ENCODE measurements around the gene CFAP54.
A peak's percentile ranks its signal among the peaks of the same experiment; 100 is the strongest.
"Not testable (repeated sequence)": the region's sequence is repeated elsewhere in the genome, so short reads cannot be mapped to it uniquely, and the experiment has no call there.

CFAP54 gene

GRCh38 chr12:96514328-96514727, 25.0 kb downstream of the CFAP54 start:
- no peak for DNase-seq

DNA sequence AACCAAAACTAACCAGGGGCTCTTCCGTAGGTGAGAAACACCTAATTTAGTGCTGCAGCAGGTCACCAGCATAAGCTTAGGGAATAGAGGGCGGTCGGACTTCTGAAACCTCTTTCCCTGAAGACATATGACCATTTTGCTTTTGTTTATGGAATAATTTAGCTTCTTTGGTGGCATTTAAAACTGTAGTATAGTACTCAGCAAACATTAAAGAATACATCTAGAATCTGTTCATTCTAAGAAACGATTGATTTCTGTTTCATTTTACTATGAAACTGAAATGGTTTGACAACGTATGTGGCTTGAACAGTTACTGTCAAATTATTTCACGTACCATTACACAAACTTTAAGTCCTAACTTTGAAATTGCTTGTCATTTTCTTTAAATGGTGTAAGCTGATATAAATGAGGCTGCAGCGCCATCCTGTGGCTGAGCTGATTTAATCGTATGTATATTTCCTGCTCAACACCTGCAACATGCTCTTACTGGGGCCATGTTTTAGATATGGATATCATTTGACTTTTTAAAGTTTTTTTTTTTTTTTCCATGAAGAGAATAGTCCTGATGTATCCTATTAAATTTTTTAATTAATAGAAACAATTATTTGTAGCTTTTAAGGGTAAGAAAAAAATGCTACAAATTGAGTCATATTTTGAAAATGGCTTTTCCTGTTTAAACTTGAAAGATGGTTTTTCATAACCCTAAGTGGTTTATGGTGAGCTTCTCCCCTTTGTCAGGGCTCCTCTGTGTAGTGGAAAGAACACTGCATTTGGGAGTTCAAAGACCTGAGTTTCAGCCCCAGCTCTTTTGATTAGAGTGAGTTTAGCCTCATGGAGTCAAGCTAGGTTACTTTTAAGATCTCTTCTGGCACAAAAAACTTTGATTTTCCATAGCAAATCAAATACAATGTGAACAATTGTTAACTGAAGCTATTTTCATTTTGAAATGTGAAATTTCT, 27.4 kb downstream of the CFAP54 start:
- DNase-seq, result peak; percentile 90

GRCh38 chr12:96520767-96521166, 31.4 kb downstream of the CFAP54 start:
- DNase-seq, result no peak

GRCh38 chr12:96521895-96522682, 32.7 kb downstream of the CFAP54 start:
- DNase-seq, result no peak

DNA sequence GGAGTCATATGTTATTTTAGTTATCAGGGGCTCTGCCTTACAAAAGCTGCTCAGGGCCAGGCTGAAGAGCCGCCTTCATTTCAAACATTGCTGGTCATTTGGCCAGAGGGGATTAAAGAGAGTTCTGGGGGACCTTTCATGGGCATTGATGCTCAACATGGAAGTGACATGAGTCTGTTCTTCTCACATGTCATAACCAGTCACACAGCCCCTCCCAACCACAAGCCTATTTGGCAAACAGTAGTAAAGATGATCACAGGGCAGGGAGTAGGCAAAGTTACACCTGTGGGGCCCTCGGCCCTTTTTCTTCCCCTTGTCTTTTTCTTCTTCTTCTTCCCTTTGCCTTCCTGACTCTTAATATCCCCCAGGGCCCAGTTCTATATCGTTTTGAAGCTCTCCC, 33.3 kb downstream of the CFAP54 start:
- no peak for DNase-seq

- no peak for DNase-seq
Observed at GRCh38 chr12:96526110-96526509, 36.7 kb downstream of the CFAP54 start.

GRCh38 chr12:96529912-96530311, 40.5 kb downstream of the CFAP54 start:
- DNase-seq, result no peak

- DNase-seq, result no peak
Observed at GRCh38 chr12:96534339-96534738, 45.0 kb downstream of the CFAP54 start.

DNA sequence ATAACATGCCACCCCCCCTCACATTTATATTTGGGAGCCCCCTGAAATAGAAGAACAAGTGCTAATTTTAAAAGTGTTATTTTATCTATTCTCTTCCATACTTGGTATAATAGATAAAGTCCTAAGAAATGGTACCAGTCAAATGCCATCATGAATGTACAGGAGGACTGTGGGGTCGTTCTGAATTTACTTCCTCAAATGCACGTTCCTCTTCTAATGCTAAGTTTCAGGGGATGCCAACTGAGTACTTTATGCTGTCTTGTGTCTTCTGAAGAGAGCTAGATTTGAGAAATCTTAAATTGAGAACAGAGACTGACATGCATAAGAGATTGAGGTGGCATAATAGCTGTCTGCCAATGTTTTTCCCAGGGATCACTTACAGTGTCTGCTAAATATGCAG, 59.0 kb downstream of the CFAP54 start:
- no peak for DNase-seq

- no peak for DNase-seq
Observed at GRCh38 chr12:96549341-96549740, 60.0 kb downstream of the CFAP54 start.

DNA sequence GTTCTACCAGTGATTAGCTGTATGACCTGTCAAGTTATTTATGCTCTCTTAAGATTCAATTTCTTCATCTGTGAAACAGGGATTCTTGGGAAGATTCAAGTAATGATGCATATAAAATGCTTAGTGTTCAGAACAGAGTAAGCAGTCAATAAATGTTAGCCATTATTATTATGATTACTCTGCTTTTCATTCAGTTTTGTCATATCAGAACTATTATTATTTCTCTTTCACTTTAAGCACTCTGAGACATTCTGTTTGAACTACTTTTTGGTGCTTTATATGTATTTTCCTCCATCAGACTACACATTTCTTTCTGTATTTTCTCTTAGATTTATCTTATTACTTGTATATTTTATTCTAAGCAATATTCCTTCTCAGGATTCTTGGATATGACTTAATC, 81.2 kb downstream of the CFAP54 start:
- DNase-seq, result no peak

DNA sequence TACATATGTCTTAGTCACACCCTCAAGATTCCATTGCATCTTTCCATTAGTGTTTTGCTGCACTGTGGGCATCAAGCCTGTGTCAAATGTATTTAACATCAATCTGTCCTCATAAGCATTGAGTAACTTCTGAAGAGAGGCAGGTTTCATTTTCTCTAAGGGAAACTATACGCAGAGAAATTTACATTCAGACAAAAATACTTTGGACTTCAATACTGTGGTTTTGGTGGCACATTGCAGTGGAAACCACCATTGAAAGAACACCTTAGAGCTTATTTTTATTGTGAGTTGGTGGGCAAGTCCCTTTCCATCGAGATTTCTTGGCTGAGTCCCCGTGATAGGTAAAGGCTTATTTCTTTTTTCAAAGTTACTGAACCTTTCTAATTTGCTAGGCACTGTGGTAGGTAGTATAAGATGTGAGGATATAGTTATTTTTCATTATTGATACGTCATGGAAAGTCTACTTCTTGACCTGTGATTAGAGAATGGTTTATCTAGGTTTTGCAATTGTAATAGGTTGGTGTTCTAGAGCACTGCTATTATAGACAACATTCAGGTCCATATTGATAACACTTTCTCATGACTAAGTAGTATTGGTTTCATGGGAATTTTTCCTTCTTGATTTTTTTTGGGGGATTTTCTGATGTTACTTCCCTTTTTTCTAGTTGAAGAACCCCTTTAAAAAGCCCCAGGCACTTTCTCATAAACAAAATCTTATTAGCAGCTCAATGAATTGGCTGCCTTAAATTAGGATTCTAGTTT, 81.9 kb downstream of the CFAP54 start:
- DNase-seq, result no peak

GRCh38 chr12:96578526-96579125, 89.2 kb downstream of the CFAP54 start:
- DNase-seq, result no peak

- DNase-seq, result no peak
Observed at GRCh38 chr12:96585977-96586376, 96.6 kb downstream of the CFAP54 start.

DNA sequence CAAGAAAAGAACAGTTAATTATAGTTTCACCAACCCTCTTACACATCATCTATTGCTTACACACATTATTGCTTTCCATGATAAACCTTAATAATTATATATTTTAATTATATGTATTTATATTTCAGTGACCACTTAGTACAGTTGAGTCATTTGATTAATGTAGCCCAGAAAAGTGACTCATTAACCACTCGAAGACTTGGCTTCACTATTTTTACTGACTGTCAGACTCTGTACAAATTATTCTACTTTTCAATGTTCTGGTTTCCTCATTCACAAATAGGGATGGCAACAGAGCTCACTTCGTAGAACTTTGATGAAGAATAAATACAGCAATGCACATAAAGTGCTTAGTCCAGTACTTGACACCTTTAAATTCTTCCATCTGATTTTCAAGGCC, 98.3 kb downstream of the CFAP54 start:
- no peak for DNase-seq

DNA sequence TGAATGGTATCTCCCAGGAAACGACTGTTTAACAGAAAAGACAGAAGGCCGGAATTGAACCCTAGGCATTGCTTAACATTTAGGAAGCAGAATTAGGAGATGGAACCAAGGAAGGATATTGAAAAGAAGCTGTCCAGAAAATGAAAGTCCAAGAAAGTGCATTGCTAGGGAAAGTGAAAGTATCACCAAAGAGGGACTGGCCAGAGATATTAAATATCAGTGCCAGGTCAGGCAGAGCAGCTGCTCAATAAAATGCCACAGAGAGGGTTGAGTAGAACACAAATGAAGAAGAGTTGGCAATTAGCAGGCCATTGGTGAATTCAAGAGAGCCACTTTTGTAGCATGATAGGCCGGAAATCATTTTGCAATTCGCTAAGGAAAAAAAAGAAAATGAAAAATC, 101.6 kb downstream of the CFAP54 start:
- no peak for DNase-seq

GRCh38 chr12:96604374-96604773, 115.0 kb downstream of the CFAP54 start:
- not testable (repeated sequence) for DNase-seq

DNA sequence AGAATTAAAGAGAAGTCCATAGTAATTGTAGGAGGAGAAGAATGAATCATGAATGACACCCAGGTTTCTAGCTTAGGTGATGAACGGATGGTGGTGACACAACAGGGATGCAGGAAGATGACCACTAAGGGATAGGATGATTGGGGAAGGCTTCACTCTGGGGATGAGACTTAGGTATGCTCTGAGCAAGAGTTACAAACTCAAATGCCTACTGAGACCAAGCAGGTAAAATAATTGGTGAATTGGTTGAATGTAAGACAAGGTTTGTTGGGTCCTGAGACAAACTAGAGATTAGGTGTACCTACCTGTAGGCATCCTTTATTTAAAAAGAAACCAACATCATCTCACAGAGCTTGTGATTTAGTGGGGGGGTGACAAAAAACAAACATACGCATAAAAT, 116.3 kb downstream of the CFAP54 start:
- no peak for DNase-seq

DNA sequence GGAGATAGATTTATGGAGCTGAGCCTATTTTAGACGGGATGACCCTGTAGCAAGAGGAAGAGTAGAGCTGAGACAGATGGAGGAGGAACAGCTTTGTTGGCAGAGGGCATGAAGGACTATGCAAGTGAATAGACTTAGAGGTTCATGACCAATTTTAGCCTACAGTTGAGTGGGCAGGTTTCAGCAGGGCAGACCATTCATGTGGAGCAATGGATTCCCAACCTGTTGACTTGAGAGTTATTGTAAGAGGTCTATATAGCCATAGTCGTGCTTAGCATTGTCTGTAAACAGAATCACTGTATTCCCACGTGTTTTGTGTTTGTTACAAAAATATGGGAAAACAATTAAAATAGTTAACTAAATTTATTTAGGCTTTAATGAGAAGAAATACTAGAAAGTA, 116.8 kb downstream of the CFAP54 start:
- DNase-seq, result no peak

GRCh38 chr12:96606644-96607043, 117.3 kb downstream of the CFAP54 start:
- no peak for DNase-seq

DNA sequence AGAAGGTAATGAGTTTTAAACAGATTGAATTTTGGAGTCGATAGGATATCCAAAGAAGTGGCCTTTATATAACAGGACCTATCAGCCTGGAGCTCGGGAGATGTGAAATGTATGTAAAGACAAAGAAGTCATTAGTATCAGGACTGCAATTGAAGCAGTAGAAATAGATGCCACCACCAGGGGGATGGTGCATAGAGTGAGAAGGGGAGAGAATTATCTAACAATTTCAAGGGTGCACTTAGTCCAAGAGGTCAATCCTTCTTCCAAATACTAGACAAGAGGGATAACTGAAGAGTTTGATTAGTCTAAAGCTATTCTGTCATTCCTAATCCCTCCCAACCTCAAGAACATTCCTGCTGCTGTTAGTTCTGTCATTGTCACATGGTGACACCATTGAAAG, 127.8 kb downstream of the CFAP54 start:
- DNase-seq, result no peak

GRCh38 chr12:96623155-96623554, 133.8 kb downstream of the CFAP54 start:
- no peak for DNase-seq

Measured in activated CD4-positive, alpha-beta T cell treated with anti-CD3 and anti-CD28 coated beads, Interleukin-2, amount 50 U/mL, for 1 hour (primary cell).